ENCODE data around the gene SH3GLB1. TPM values are rescaled to one million over a fixed set of nuclear protein-coding genes. Genes with fewer than 3 reads are reported as not detected.

SH3GLB1 gene
- total RNA-seq, 1 donor from 2014 or later = 138 TPM

DNA sequence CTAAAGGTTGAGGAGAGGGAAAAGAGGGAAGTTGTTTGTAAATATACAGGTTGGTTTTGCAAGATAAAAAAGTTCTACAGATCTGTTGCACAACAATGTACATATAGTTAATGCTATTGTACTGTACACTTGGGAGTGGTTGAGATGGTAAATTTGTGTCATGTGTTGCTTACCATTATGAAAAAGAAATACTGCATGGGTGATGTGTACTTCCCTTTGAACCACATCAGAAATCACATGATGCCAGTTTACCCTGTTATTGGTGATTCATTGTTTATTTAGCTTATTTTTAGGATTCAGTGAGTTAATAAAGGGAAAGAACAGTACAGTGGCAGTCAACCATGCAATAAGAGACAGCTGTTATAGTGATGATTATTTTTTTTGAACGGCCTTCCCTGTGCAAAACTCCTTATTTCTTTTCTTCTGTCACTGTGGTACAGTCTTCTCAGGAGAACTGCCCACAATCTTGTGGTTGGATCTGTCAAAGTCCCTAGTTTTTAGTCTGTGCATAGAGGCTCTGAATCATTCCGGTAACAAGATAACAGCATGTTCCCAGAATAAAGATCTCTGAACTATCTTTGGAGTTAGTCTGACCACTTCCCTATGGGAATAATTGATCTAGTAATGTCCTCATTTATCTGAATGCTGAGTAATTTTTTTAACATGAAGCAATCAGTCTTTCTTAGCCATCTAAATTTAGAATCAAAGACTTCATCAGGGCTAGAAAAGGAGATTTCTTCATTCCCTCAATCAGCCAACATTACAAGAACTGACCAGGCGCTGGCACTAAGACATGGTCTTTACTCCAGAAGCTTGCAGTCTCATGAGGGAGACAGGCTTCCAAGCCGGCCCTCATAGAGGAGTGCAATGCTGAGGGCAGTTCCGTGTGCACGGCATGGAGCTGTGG is 84.2 kb downstream of the SH3GLB1 start:
- peak overlapping the region; percentile 54 for H3K9ac ChIP-seq (ENCODE audit: low read length)
- Mint-ChIP-seq H3K27ac (ENCODE audit: unreplicated experiment) (peak overlapping the region; percentile 67), H3K27me3 (ENCODE audit: low read depth, unreplicated experiment) (no peaks in the 10 kb centered on the region), H3K36me3 (ENCODE audit: low read depth, unreplicated experiment) (no peaks in the 10 kb centered on the region), H3K9me3 (ENCODE audit: unreplicated experiment) (no peaks in the 10 kb centered on the region), H3K4me1 (ENCODE audit: low read depth, unreplicated experiment) (peaks cover 32% of the 10 kb centered on the region), H3K4me3 (ENCODE audit: unreplicated experiment) (no peak overlapping the region)
- no peak for TF ChIP-seq EZH2 (IDR thresholded peaks at IDR 0.05; ENCODE audit: insufficient read depth, low read length)
- TF ChIP-seq CTCF (IDR thresholded peaks at IDR 0.05; ENCODE audit: insufficient read depth, low read depth, low read length) = no peak
- no peaks in the 10 kb centered on the region for H3K79me2 ChIP-seq (ENCODE audit: insufficient read depth, low read length)
- peak overlapping the region; percentile 85 for H3K27ac ChIP-seq (ENCODE audit: low read depth, low read length)
- peak overlapping the region; percentile 65 for H3K4me2 ChIP-seq (ENCODE audit: low read length)
- peak overlapping the region; percentile 19 for H3K4me3 ChIP-seq (ENCODE audit: insufficient read depth, low read depth, low read length)
- no peaks in the 10 kb centered on the region for H3K27me3 ChIP-seq (ENCODE audit: insufficient read depth, low read length)
- H2AFZ ChIP-seq (ENCODE audit: low read depth, low read length) = no peak overlapping the region
- no peaks in the 10 kb centered on the region for H3K9me3 ChIP-seq (ENCODE audit: insufficient read depth, low read depth, low read length)
- H4K20me1 ChIP-seq (ENCODE audit: insufficient read depth, low read length) = no peaks in the 10 kb centered on the region
- no peaks in the 10 kb centered on the region for H3K36me3 ChIP-seq (ENCODE audit: insufficient read depth, low read length)
- DNase-seq (ENCODE audit: low read depth) (peak; percentile 99), FAIRE-seq (peak; percentile 92)
- peaks cover 30% of the 10 kb centered on the region for H3K4me1 ChIP-seq (ENCODE audit: insufficient read depth, low read length)

GRCh38 chr1:86795316-86795715 is 90.9 kb downstream of the SH3GLB1 start:
- H3K4me1 Mint-ChIP-seq (ENCODE audit: low read depth, unreplicated experiment) = peaks cover 14% of the 10 kb centered on the region
- no peaks in the 10 kb centered on the region for H3K36me3 ChIP-seq (ENCODE audit: insufficient read depth, low read length)
- no peaks in the 10 kb centered on the region for H3K36me3 Mint-ChIP-seq (ENCODE audit: low read depth, unreplicated experiment)
- no peaks in the 10 kb centered on the region for H4K20me1 ChIP-seq (ENCODE audit: insufficient read depth, low read length)
- H3K27me3 Mint-ChIP-seq (ENCODE audit: low read depth, unreplicated experiment) = no peaks in the 10 kb centered on the region
- H3K4me2 ChIP-seq (ENCODE audit: low read length) = no peak overlapping the region
- no peaks in the 10 kb centered on the region for H3K79me2 ChIP-seq (ENCODE audit: insufficient read depth, low read length)
- FAIRE-seq = no peak
- H3K9me3 ChIP-seq (ENCODE audit: insufficient read depth, low read depth, low read length) = no peaks in the 10 kb centered on the region
- H3K27me3 ChIP-seq (ENCODE audit: insufficient read depth, low read length) = no peaks in the 10 kb centered on the region
- DNase-seq (ENCODE audit: low read depth) = no peak
- no peak overlapping the region for H3K27ac ChIP-seq (ENCODE audit: low read depth, low read length)
- peaks cover 14% of the 10 kb centered on the region for H3K4me1 ChIP-seq (ENCODE audit: insufficient read depth, low read length)
- no peak overlapping the region for H3K4me3 ChIP-seq (ENCODE audit: insufficient read depth, low read depth, low read length)
- H3K9me3 Mint-ChIP-seq (ENCODE audit: unreplicated experiment) = no peaks in the 10 kb centered on the region
- no peak overlapping the region for H2AFZ ChIP-seq (ENCODE audit: low read depth, low read length)
- H3K27ac Mint-ChIP-seq (ENCODE audit: unreplicated experiment) = no peak overlapping the region
- TF ChIP-seq EZH2 (IDR thresholded peaks at IDR 0.05; ENCODE audit: insufficient read depth, low read length) = no peak
- TF ChIP-seq CTCF (IDR thresholded peaks at IDR 0.05; ENCODE audit: insufficient read depth, low read depth, low read length) = no peak
- H3K4me3 Mint-ChIP-seq (ENCODE audit: unreplicated experiment) = no peak overlapping the region
- no peak overlapping the region for H3K9ac ChIP-seq (ENCODE audit: low read length)

Other genes starting within 250 kb of the SH3GLB1 start
- gene CLCA1, start 235.6 kb upstream of the SH3GLB1 start, total RNA-seq = not detected in 2 replicates
- not detected in 2 replicates for gene CLCA4, start 157.5 kb upstream of the SH3GLB1 start, total RNA-seq
- gene SELENOF, start 209.6 kb downstream of the SH3GLB1 start, total RNA-seq = 193 and 204 TPM in 2 replicates
- gene HS2ST1, start 210.1 kb downstream of the SH3GLB1 start, total RNA-seq = 34.7 and 38.7 TPM in 2 replicates